Gastrocnemius medialis (tissue), 4 donors: Measurements from ENCODE around the gene IGF1R.

Experiments
- POLR2A ChIP-seq, 2 donors: fragments of 450-650 bp; IDR thresholded peaks; one replicate each; pipeline ENCODE4 v1.6.1; 2017; ENCODE audit warnings: antibody characterized with exemption in 2 of 2, mild to moderate bottlenecking in 2 of 2, moderate library complexity in 2 of 2
- TF ChIP-seq, protein P1 (sequence below), 5 experiments: fragments of 450-650 bp in 3 of 5; fragments of 200-600 bp in 2 of 5; sonication (generic) in 2 of 5; IDR thresholded peaks in 4 of 5; conservative IDR thresholded peaks in 1 of 5; 1 replicate in 4 of 5; 2 replicates in 1 of 5; pipeline ENCODE4 v1.5.1; 2016 to 2019; ENCODE audit warnings: antibody characterized with exemption in 5 of 5, mild to moderate bottlenecking in 3 of 5, moderate library complexity in 3 of 5

DNA sequence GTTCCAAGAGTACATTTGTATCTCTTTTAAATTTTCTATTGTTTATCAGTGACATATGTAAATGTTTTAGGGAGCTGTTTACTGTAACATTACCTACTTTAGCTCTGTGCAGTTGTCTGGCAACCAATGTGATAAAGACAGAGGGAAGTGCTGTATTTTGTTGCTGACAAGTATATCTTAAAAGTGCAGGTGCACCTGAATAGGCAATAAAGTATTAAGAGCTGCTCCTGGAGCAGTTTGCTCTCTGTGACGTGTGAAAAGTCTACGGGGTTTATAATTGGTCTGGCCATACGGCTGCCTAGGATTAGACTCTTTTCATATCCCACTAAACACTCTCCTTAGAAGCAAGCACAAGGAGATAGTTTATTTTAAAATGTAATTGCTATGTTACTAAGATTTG, 178.3 kb downstream of the IGF1R start:
- TF ChIP-seq, protein P1, sequence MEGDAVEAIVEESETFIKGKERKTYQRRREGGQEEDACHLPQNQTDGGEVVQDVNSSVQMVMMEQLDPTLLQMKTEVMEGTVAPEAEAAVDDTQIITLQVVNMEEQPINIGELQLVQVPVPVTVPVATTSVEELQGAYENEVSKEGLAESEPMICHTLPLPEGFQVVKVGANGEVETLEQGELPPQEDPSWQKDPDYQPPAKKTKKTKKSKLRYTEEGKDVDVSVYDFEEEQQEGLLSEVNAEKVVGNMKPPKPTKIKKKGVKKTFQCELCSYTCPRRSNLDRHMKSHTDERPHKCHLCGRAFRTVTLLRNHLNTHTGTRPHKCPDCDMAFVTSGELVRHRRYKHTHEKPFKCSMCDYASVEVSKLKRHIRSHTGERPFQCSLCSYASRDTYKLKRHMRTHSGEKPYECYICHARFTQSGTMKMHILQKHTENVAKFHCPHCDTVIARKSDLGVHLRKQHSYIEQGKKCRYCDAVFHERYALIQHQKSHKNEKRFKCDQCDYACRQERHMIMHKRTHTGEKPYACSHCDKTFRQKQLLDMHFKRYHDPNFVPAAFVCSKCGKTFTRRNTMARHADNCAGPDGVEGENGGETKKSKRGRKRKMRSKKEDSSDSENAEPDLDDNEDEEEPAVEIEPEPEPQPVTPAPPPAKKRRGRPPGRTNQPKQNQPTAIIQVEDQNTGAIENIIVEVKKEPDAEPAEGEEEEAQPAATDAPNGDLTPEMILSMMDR (IDR thresholded peaks at IDR 0.05 in 4 of 5, conservative IDR thresholded peaks at IDR 0.05 in 1 of 5), result no peak
- TF ChIP-seq POLR2A (IDR thresholded peaks at IDR 0.05), result no peak
